ENCODE measurements around the gene PLCB2. TPM values are rescaled to one million over a fixed set of nuclear protein-coding genes. Genes with fewer than 3 reads are reported as not detected.

PLCB2 gene
- total RNA-seq, 1 donor from 2014 or later, result 2.6 TPM

- no peak for TF ChIP-seq CTCF (IDR thresholded peaks at IDR 0.05; ENCODE audit: partially characterized antibody, unreplicated experiment)
- H3K36me3 Mint-ChIP-seq (ENCODE audit: unreplicated experiment), result no peaks in the 10 kb centered on the region
- peak overlapping the region; percentile 55 for H3K4me3 Mint-ChIP-seq (ENCODE audit: unreplicated experiment)
- no peak overlapping the region for H3K27ac Mint-ChIP-seq (ENCODE audit: unreplicated experiment)
- H3K27me3 Mint-ChIP-seq (ENCODE audit: unreplicated experiment), result peaks cover 22% of the 10 kb centered on the region
- DNase-seq, result no peak
- peaks cover 2% of the 10 kb centered on the region for H3K4me1 Mint-ChIP-seq (ENCODE audit: low read depth, unreplicated experiment)
- H3K9me3 Mint-ChIP-seq (ENCODE audit: unreplicated experiment), result no peaks in the 10 kb centered on the region
Measured at GRCh38 chr15:40280260-40281056, 27.3 kb downstream of the PLCB2 start.

- Mint-ChIP-seq H3K27me3 (ENCODE audit: unreplicated experiment) (peaks cover 21% of the 10 kb centered on the region), H3K36me3 (ENCODE audit: unreplicated experiment) (no peaks in the 10 kb centered on the region), H3K27ac (ENCODE audit: unreplicated experiment) (no peak overlapping the region), H3K9me3 (ENCODE audit: unreplicated experiment) (no peaks in the 10 kb centered on the region), H3K4me3 (ENCODE audit: unreplicated experiment) (no peak overlapping the region), H3K4me1 (ENCODE audit: low read depth, unreplicated experiment) (peaks cover 2% of the 10 kb centered on the region)
- peak; percentile 98 for TF ChIP-seq CTCF (IDR thresholded peaks at IDR 0.05; ENCODE audit: partially characterized antibody, unreplicated experiment)
- DNase-seq, result peak; percentile 90
Measured at GRCh38 chr15:40279437-40280141, 28.1 kb downstream of the PLCB2 start.

- TF ChIP-seq CTCF (IDR thresholded peaks at IDR 0.05; ENCODE audit: partially characterized antibody, unreplicated experiment), result no peak
- peaks cover 24% of the 10 kb centered on the region for H3K27me3 Mint-ChIP-seq (ENCODE audit: unreplicated experiment)
- no peak for DNase-seq
- H3K9me3 Mint-ChIP-seq (ENCODE audit: unreplicated experiment), result peaks cover 3% of the 10 kb centered on the region
- no peak overlapping the region for H3K4me3 Mint-ChIP-seq (ENCODE audit: unreplicated experiment)
- H3K4me1 Mint-ChIP-seq (ENCODE audit: low read depth, unreplicated experiment), result peaks cover 2% of the 10 kb centered on the region
- no peaks in the 10 kb centered on the region for H3K36me3 Mint-ChIP-seq (ENCODE audit: unreplicated experiment)
- H3K27ac Mint-ChIP-seq (ENCODE audit: unreplicated experiment), result no peak overlapping the region
Measured at GRCh38 chr15:40278026-40278425, 29.7 kb downstream of the PLCB2 start.

GRCh38 chr15:40277471-40277870, 30.3 kb downstream of the PLCB2 start:
- Mint-ChIP-seq H3K4me1 (ENCODE audit: low read depth, unreplicated experiment) (peaks cover 2% of the 10 kb centered on the region), H3K4me3 (ENCODE audit: unreplicated experiment) (no peak overlapping the region), H3K36me3 (ENCODE audit: unreplicated experiment) (no peaks in the 10 kb centered on the region), H3K27ac (ENCODE audit: unreplicated experiment) (no peak overlapping the region), H3K9me3 (ENCODE audit: unreplicated experiment) (peaks cover 3% of the 10 kb centered on the region), H3K27me3 (ENCODE audit: unreplicated experiment) (peaks cover 24% of the 10 kb centered on the region)
- DNase-seq, result no peak
- no peak for TF ChIP-seq CTCF (IDR thresholded peaks at IDR 0.05; ENCODE audit: partially characterized antibody, unreplicated experiment)

GRCh38 chr15:40276927-40277326, 30.8 kb downstream of the PLCB2 start:
- no peak overlapping the region for H3K27ac Mint-ChIP-seq (ENCODE audit: unreplicated experiment)
- H3K36me3 Mint-ChIP-seq (ENCODE audit: unreplicated experiment), result no peaks in the 10 kb centered on the region
- H3K27me3 Mint-ChIP-seq (ENCODE audit: unreplicated experiment), result peaks cover 25% of the 10 kb centered on the region
- TF ChIP-seq CTCF (IDR thresholded peaks at IDR 0.05; ENCODE audit: partially characterized antibody, unreplicated experiment), result no peak
- H3K4me3 Mint-ChIP-seq (ENCODE audit: unreplicated experiment), result no peak overlapping the region
- peaks cover 2% of the 10 kb centered on the region for H3K4me1 Mint-ChIP-seq (ENCODE audit: low read depth, unreplicated experiment)
- DNase-seq, result no peak
- peaks cover 3% of the 10 kb centered on the region for H3K9me3 Mint-ChIP-seq (ENCODE audit: unreplicated experiment)
